Spleen (tissue), 11 donors: Measurements from ENCODE around the gene LRBA. TPM values are rescaled to one million over a fixed set of nuclear protein-coding genes. Genes with fewer than 3 reads are reported as not detected.

Source experiments
- DNase-seq: peaks from one replicate; pipeline ENCODE4 v3.0.0-alpha.2; 2020
- H3K27ac ChIP-seq, 8 donors: fragments of 200-600 bp; sonication (generic) in 7 of 8; 1 replicate in 4 of 8; 2 replicates in 4 of 8; pipeline versions ENCODE4 v1.5.0 to v1.8.0; 2016 to 2021; ENCODE audit warnings: inconsistent platforms in 4 of 8, mild to moderate bottlenecking in 4 of 8, moderate library complexity in 1 of 8
- H3K27me3 ChIP-seq, 7 donors: fragments of 200-600 bp; sonication (generic) in 6 of 7; replicated peaks in 1 of 7; 1 replicate in 4 of 7; 2 replicates in 3 of 7; pipeline versions ENCODE4 v1.5.0 to v1.8.0; 2016 to 2021; ENCODE audit warnings: inconsistent platforms in 3 of 7, mild to moderate bottlenecking in 1 of 7
- H3K36me3 ChIP-seq, 6 donors: fragments of 200-600 bp; sonication (generic) in 5 of 6; 1 replicate in 4 of 6; 2 replicates in 2 of 6; pipeline versions ENCODE4 v1.5.0 to v1.8.0; 2016 to 2021; ENCODE audit warnings: inconsistent platforms in 2 of 6
- H3K4me1 ChIP-seq, 6 donors: fragments of 200-600 bp; sonication (generic) in 5 of 6; 1 replicate in 3 of 6; 2 replicates in 3 of 6; pipeline versions ENCODE4 v1.5.0 to v1.8.0; 2016 to 2021; ENCODE audit warnings: inconsistent platforms in 3 of 6
- H3K4me3 ChIP-seq, 8 donors: fragments of 200-600 bp; sonication (generic) in 7 of 8; 1 replicate in 4 of 8; 2 replicates in 4 of 8; pipeline versions ENCODE4 v1.5.0 to v1.8.0; 2016 to 2021; ENCODE audit warnings: inconsistent platforms in 4 of 8, mild to moderate bottlenecking in 4 of 8, moderate library complexity in 2 of 8
- H3K9me3 ChIP-seq, 8 donors: fragments of 200-600 bp; sonication (generic) in 7 of 8; 1 replicate in 4 of 8; 2 replicates in 4 of 8; pipeline versions ENCODE4 v1.5.0 to v1.8.0; 2016 to 2021; ENCODE audit warnings: inconsistent platforms in 4 of 8
- POLR2A ChIP-seq, 3 donors: fragments of 450-650 bp; IDR thresholded peaks; one replicate each; pipeline ENCODE4 v1.5.1; 2017; ENCODE audit warnings: antibody characterized with exemption in 3 of 3, mild to moderate bottlenecking in 1 of 3
- POLR2AphosphoS5 ChIP-seq, 3 donors: sonication (generic); formaldehyde crosslinking; IDR thresholded peaks; one replicate each; pipeline ENCODE4 v1.5.1; 2017; ENCODE audit warnings: antibody characterized with exemption in 3 of 3
- WGBS, 5 donors: extraction: QIAGEN DNeasy Blood & Tissue Kit in 3 of 5; methylation state at CpG; one replicate each; pipeline versions ENCODE4 v1.1.5 to v1.1.7; 2013 to 2018; 5-methylcytosine and 5-hydroxymethylcytosine counted together
- intact Hi-C: fragments of 100-400 bp; cut with DNase I; formaldehyde crosslinking; loops from one replicate; pipeline ENCODE4 v1.15.0; 2023; ENCODE audit warnings: low total_unique reads
- polyA plus RNA-seq, 3 donors: library from polyadenylated mRNA; stranded (reverse); fragments of 200-250 nt; gene quantifications; one replicate each; pipeline ENCODE4 v1.2.1, GENCODE V29; 2013
- total RNA-seq, 7 donors: library from RNA; depleted of rRNA in 3 of 7; stranded (reverse); fragments of >200 nt in 3 of 7; fragmentation: NEBNext Ultra II Directional in 4 of 7; extraction: Animal tissue kit (Norgen Biotek cat#: 25700) in 4 of 7; gene quantifications; one replicate each; pipeline versions ENCODE4 v1.1.0 to v1.2.1, GENCODE V29; 2016 to 2021
- TF ChIP-seq, protein P1 (sequence below), 11 experiments: fragments of 200-600 bp in 7 of 11; fragments of 450-650 bp in 4 of 11; sonication (generic) in 4 of 11; IDR thresholded peaks in 8 of 11; conservative IDR thresholded peaks in 3 of 11; 1 replicate in 7 of 11; 2 replicates in 4 of 11; pipeline versions ENCODE4 v1.4.0 to v1.8.0; 2016 to 2021; ENCODE audit warnings: antibody characterized with exemption in 11 of 11, inconsistent platforms in 4 of 11, mild to moderate bottlenecking in 1 of 11
- donor health status: healthy with polysubstance abuse.
- donor health status: DM: no; HTN: no; CAD: no; lungs with moderate emphysema.
- donor health status: DM: no; HTN: no; CAD: no.
- donor health status: Bipolar disorder and iron deficiency.
- donor health status: healthy.
- donor health status: DM: no; HTN: no; CAD: no.
- donor health status: DM: yes; HTN: yes; CAD: no.

LRBA gene
- total and polyA plus RNA-seq, 10 donors: 8.2 to 84.9 (median 50.5) TPM

DNA sequence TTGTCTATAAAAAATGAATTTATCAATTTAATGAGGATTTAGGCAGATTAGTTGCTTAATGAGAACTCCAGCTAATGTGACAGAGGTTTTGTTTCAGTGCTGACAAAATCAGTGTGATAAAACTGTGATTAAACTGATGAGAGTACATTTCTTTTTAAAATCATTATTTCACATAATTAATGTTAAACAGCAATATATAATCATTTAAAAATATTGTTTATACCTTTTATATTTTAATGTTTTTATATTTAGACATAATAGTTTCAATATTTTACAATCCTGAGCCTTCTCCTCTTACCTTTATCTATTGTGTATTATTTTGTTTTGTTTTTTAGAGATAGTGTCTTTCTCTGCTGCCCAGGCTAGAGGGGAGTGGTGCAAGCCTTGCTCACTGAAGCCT is 480.3 kb downstream of the LRBA start:
- H3K27ac ChIP-seq: no peak overlapping the region
- H3K9me3 ChIP-seq: no peaks in the 10 kb centered on the region
- H3K27me3 ChIP-seq: no peaks in the 10 kb centered on the region
- no peaks in the 10 kb centered on the region for H3K4me1 ChIP-seq
- H3K36me3 ChIP-seq: no peaks in the 10 kb centered on the region
- TF ChIP-seq, protein P1, sequence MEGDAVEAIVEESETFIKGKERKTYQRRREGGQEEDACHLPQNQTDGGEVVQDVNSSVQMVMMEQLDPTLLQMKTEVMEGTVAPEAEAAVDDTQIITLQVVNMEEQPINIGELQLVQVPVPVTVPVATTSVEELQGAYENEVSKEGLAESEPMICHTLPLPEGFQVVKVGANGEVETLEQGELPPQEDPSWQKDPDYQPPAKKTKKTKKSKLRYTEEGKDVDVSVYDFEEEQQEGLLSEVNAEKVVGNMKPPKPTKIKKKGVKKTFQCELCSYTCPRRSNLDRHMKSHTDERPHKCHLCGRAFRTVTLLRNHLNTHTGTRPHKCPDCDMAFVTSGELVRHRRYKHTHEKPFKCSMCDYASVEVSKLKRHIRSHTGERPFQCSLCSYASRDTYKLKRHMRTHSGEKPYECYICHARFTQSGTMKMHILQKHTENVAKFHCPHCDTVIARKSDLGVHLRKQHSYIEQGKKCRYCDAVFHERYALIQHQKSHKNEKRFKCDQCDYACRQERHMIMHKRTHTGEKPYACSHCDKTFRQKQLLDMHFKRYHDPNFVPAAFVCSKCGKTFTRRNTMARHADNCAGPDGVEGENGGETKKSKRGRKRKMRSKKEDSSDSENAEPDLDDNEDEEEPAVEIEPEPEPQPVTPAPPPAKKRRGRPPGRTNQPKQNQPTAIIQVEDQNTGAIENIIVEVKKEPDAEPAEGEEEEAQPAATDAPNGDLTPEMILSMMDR (IDR thresholded peaks at IDR 0.05 in 8 of 11, conservative IDR thresholded peaks at IDR 0.05 in 3 of 11): no peak
- no peak for TF ChIP-seq POLR2A (IDR thresholded peaks at IDR 0.05)
- no peak for TF ChIP-seq POLR2AphosphoS5 (IDR thresholded peaks at IDR 0.05)
- H3K4me3 ChIP-seq: no peak overlapping the region
- intact Hi-C loops: no loop called here
- no peak for DNase-seq

DNA sequence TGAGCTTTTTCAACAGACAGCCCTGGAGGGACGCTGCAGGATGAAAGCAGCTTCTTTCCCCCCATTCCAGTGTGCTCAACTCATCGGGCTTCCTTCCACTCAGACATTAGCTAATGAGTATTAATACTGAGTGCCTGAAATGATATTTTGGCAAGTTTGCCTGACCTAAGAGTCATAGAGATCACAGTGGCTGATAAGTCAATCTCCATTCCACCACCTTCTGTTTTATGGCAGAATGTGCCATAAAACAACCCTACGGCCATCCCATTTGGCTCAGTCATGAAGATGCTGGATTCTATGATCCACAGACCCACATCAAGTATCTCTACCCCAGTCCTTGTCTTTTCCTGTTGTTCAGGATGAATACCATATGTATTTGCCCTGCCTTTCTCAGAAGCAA is 481.4 kb downstream of the LRBA start:
- Histone ChIP-seq H3K4me1 (no peaks in the 10 kb centered on the region), H3K27ac (no peak overlapping the region), H3K36me3 (no peaks in the 10 kb centered on the region), H3K4me3 (no peak overlapping the region), H3K27me3 (no peaks in the 10 kb centered on the region), H3K9me3 (no peaks in the 10 kb centered on the region)
- WGBS, 5 donors: 91 to 98% (median 92%) methylated on average over 3 of the region's 3 CpGs
- intact Hi-C loops: no loop called here
- TF ChIP-seq POLR2AphosphoS5 (IDR thresholded peaks at IDR 0.05): no peak
- TF ChIP-seq POLR2A (IDR thresholded peaks at IDR 0.05): no peak
- TF ChIP-seq, protein P1 (IDR thresholded peaks at IDR 0.05 in 8 of 11, conservative IDR thresholded peaks at IDR 0.05 in 3 of 11): no peak
- DNase-seq: no peak

DNA sequence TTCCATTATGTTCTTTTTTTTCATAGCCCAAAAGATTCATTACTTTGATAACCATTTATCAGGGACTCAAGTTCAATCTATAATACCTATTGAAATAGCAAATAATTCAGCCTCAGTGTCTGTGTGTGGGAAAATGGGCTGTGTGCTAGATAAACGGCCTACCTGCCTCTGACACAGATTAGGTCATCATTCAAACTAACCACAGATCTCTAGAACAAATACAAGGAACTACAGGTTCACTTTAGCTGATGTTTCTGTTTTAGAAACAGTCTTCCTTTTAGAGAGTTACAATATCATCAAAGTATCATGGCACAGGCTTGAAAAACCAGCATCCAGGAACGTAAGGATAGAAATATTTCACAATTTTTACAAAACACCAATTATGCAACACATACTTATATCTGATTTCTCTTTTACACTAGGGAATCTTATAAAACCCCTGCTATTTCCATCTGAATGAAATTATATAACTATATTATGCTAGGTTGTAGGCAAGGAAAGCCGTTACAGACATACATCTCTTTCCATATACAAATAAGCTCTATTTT is 489.7 kb downstream of the LRBA start:
- no peak for DNase-seq
- no peaks in the 10 kb centered on the region for H3K27me3 ChIP-seq
- H3K27ac ChIP-seq: no peak overlapping the region
- 67 to 86% (median 79%) methylated on average over 3 of the region's 3 CpGs for WGBS, 5 donors
- no peak overlapping the region for H3K4me3 ChIP-seq
- TF ChIP-seq POLR2AphosphoS5 (IDR thresholded peaks at IDR 0.05): no peak
- TF ChIP-seq POLR2A (IDR thresholded peaks at IDR 0.05): no peak
- no peaks in the 10 kb centered on the region for H3K4me1 ChIP-seq
- intact Hi-C loops: no loop called here
- no peaks in the 10 kb centered on the region for H3K9me3 ChIP-seq
- H3K36me3 ChIP-seq: no peaks in the 10 kb centered on the region

DNA sequence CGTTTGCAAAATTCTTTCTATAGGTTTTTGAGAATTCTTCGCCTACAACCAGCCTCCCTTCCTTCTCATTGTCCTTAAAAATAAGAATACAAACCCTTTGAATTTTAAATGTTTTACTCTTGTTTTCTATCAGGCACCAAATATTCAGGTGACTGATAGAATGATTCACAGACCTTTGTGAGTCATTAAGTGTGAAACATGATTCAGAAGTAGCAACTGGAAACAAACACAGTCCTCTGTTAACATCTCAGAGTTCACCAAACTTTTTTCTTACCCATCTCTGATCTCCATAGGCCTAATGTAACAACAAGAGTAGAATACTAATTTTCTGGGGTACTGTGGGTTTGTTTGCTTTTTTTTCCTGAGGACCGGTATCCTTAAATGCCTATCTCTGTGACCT is 496.5 kb downstream of the LRBA start:
- H3K36me3 ChIP-seq: peaks cover 0 to 4% (median 0%) of the 10 kb centered on the region in 6 donors
- intact Hi-C loops: no loop called here
- no peak overlapping the region for H3K4me3 ChIP-seq
- no peak for DNase-seq
- no peaks in the 10 kb centered on the region for H3K27me3 ChIP-seq
- H3K9me3 ChIP-seq: no peaks in the 10 kb centered on the region
- TF ChIP-seq, protein P1 (IDR thresholded peaks at IDR 0.05 in 8 of 11, conservative IDR thresholded peaks at IDR 0.05 in 3 of 11): no peak
- TF ChIP-seq POLR2A (IDR thresholded peaks at IDR 0.05): no peak
- WGBS, 5 donors: 85 to 93% (median 88%) methylated on average over 3 of the region's 3 CpGs
- no peak overlapping the region for H3K27ac ChIP-seq
- no peaks in the 10 kb centered on the region for H3K4me1 ChIP-seq

DNA sequence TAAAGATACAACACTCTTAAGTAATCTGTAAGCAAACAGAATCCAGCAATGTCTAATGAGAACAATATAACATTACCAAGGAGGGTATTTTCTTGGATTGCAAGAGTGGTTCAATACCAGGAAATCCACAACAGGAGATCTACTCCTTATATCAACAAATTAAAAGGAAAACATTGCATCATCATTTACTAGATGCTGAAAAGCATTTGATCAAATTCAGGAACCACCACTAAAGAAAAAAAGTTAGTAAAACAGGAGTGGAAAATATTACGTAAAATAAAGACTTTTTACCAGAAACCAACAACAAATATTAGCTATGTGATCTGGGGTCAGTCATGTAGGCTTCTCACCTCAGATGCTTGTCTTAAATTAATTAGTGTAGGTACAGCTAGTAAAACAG is 499.9 kb downstream of the LRBA start:
- H3K27ac ChIP-seq: no peak overlapping the region
- H3K36me3 ChIP-seq: peaks cover 0 to 7% (median 0%) of the 10 kb centered on the region in 6 donors
- no peaks in the 10 kb centered on the region for H3K4me1 ChIP-seq
- no peak overlapping the region for H3K4me3 ChIP-seq
- TF ChIP-seq POLR2A (IDR thresholded peaks at IDR 0.05): no peak
- TF ChIP-seq, protein P1 (IDR thresholded peaks at IDR 0.05 in 8 of 11, conservative IDR thresholded peaks at IDR 0.05 in 3 of 11): no peak
- no peak for TF ChIP-seq POLR2AphosphoS5 (IDR thresholded peaks at IDR 0.05)
- no peaks in the 10 kb centered on the region for H3K27me3 ChIP-seq
- DNase-seq: no peak
- H3K9me3 ChIP-seq: no peaks in the 10 kb centered on the region
- WGBS, 5 donors: 87 to 97% (median 94%) methylated on average over 1 of the region's 1 CpG
- intact Hi-C loops: no loop called here
